Central memory CD8-positive, alpha-beta T cell (primary cell): Measurements from ENCODE around the gene EIF3L.

ENCODE experiments used
- ATAC-seq: fragments of 150-1000 bp; cut with Tn5 transposase; replicated peaks from 2 replicates; pipeline ENCODE4 v1.10.0; 2022; ENCODE audit warnings: mild to moderate bottlenecking, moderate FRiP score, moderate number of reproducible peaks; ENCODE audit not compliant: poor library complexity, severe bottlenecking; ENCODE audit errors: extremely low read depth
- DNase-seq, 2 donors: peaks; one replicate each; pipeline ENCODE4 v3.0.0; 2021; ENCODE audit warnings: low spot score in 2 of 2
- H3K27ac Mint-ChIP-seq: one replicate; pipeline ENCODE4 v1.8.0; 2022; ENCODE audit warnings: low read depth, mild to moderate bottlenecking, moderate library complexity, mixed read lengths
- H3K27me3 Mint-ChIP-seq: one replicate; pipeline ENCODE4 v1.8.0; 2022; ENCODE audit warnings: mixed read lengths
- H3K36me3 Mint-ChIP-seq: one replicate; pipeline ENCODE4 v1.8.0; 2022; ENCODE audit warnings: mild to moderate bottlenecking, moderate library complexity, mixed read lengths; ENCODE audit not compliant: insufficient read depth
- H3K4me1 Mint-ChIP-seq: one replicate; pipeline ENCODE4 v1.8.0; 2022; ENCODE audit warnings: mixed read lengths
- H3K4me3 Mint-ChIP-seq: one replicate; pipeline ENCODE4 v1.8.0; 2022; ENCODE audit warnings: mild to moderate bottlenecking, moderate library complexity, mixed read lengths
- H3K9me3 Mint-ChIP-seq: one replicate; pipeline ENCODE4 v1.8.0; 2022; ENCODE audit warnings: mixed read lengths

EIF3L gene

DNA sequence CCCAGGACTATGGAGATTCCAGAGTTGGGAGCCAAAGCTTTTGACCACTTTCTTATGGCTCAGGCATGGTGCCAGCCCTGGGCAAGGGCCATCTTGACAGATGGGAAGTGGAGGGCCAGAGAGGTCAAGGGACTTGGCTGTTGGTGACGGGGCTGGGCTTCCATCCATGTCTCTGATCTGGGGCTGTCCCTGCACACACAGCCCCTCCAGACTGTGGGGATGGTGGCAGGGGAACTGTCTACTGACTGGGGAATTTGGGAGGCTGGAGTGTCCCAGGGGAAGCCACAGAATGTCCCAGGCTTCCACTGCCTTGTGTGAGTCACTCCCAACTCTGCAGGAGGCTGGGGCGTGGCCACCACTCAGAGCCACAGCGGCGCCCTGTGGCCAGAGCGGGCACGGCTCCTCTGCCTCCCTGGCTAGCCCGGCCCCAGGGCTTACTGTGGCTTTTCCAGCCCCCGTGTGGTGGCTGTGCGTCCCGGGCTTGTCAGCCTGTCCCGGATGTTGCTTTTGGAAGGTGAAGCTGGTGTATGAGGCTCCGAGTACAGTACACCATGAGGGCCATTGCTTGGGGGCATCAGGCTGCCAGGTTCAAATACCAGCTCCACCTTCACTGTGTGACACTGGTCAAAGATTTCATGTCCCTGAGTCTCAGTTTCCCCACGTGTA lies 84.6 kb downstream of the EIF3L start:
- H3K4me1 Mint-ChIP-seq, result peaks cover 16% of the 10 kb centered on the region
- no peak overlapping the region for H3K4me3 Mint-ChIP-seq
- DNase-seq (peak; percentile 60 to 64), ATAC-seq (peak; percentile 96)
- peaks cover 11% of the 10 kb centered on the region for H3K36me3 Mint-ChIP-seq
- no peak overlapping the region for H3K27ac Mint-ChIP-seq
- no peaks in the 10 kb centered on the region for H3K9me3 Mint-ChIP-seq
- H3K27me3 Mint-ChIP-seq, result no peaks in the 10 kb centered on the region
